A549 (cell line): ENCODE data around the gene CFAP77. TPM values are rescaled to one million over a fixed set of nuclear protein-coding genes. Genes with fewer than 3 reads are reported as not detected.

Experiments
- ATAC-seq, 2 experiments: fragments of 200-7000 bp in 1 of 2; fragments of >200 bp in 1 of 2; cut with Nextera tagmentation in 1 of 2; cut with Tn5 transposase in 1 of 2; 3 replicates each; pipeline versions ENCODE4 v1.8.0 to v1.9.1; 2018 to 2020; ENCODE audit warnings: mild to moderate bottlenecking in 1 of 2, moderate library complexity in 1 of 2
- CTCF ChIA-PET: fragments of 300-600 bp; sonication (Branson Sonifier 250); formaldehyde crosslinking; extraction: SDS; loops from one replicate; lab custom pipeline; 2021; ENCODE audit warnings: antibody characterized with exemption, inconsistent platforms; lab: Yijun Ruan, JAX
- POLR2A ChIA-PET: fragments of 350-600 bp; formaldehyde crosslinking; extraction: SDS; loops from one replicate; lab custom pipeline; 2021; ENCODE audit warnings: antibody characterized with exemption, inconsistent platforms; lab: Yijun Ruan, JAX
- DNase-seq, 2 experiments: peaks; one replicate each; pipeline versions ENCODE4 v3.0.0 to v3.0.0-alpha.2; 2011 to 2016; ENCODE audit warnings: low read depth in 1 of 2, low spot score in 1 of 2
- FAIRE-seq: peaks from 2 replicates; lab custom pipeline; 2011; peaks lifted over from hg19 to GRCh38; lab: Jason Lieb, UNC
- H3K27ac ChIP-seq, 2 experiments: fragments of >200 bp; sonication (Bioruptor Twin); formaldehyde crosslinking; 3 replicates each; pipeline ENCODE4 v1.5.1; 2016 to 2017
- H3K4me1 ChIP-seq: fragments of >200 bp; sonication (Bioruptor Twin); formaldehyde crosslinking; 3 replicates; pipeline ENCODE4 v1.6.1; 2016
- H3K4me2 ChIP-seq: fragments of >200 bp; sonication (Bioruptor Twin); formaldehyde crosslinking; 3 replicates; pipeline ENCODE4 v1.6.1; 2016
- H3K4me3 ChIP-seq: fragments of >200 bp; sonication (Bioruptor Twin); formaldehyde crosslinking; 3 replicates; pipeline ENCODE4 v1.5.1; 2016
- H3K9me3 ChIP-seq: fragments of >200 bp; sonication (Bioruptor Twin); formaldehyde crosslinking; 3 replicates; pipeline ENCODE4 v1.6.1; 2016
- ATOH8 ChIP-seq: fragments of 250-450 bp; sonication (Bioruptor Pico); IDR thresholded peaks from 2 replicates; pipeline ENCODE4 v1.5.0; 2020; ENCODE audit warnings: low read depth, mild to moderate bottlenecking, moderate library complexity
- CBX8 ChIP-seq: fragments of 200-600 bp; sonication (generic); IDR thresholded peaks from 2 replicates; pipeline ENCODE4 v1.6.1; 2016
- CEBPB ChIP-seq, 2 experiments: fragments of >200 bp in 1 of 2; sonication (Bioruptor Twin) in 1 of 2; formaldehyde crosslinking in 1 of 2; IDR thresholded peaks; 2 replicates each; pipeline ENCODE4 v1.6.1; 2012 to 2016
- GATA3 ChIP-seq: IDR thresholded peaks from 2 replicates; pipeline ENCODE4 v1.6.1; 2012; ENCODE audit warnings: borderline replicate concordance
- HDAC2 ChIP-seq: fragments of 200-600 bp; sonication (generic); IDR thresholded peaks from 2 replicates; pipeline ENCODE4 v1.6.1; 2016
- HEYL ChIP-seq: fragments of 250-450 bp; sonication (Bioruptor Pico); IDR thresholded peaks from 2 replicates; pipeline ENCODE4 v1.8.0; 2021; ENCODE audit warnings: mild to moderate bottlenecking, moderate library complexity
- HMGXB4 ChIP-seq: fragments of 250-450 bp; sonication (Bioruptor Pico); IDR thresholded peaks from 2 replicates; pipeline ENCODE4 v1.5.0; 2021; ENCODE audit warnings: mild to moderate bottlenecking, moderate library complexity, borderline replicate concordance
- HOXA7 ChIP-seq: fragments of 250-450 bp; sonication (Bioruptor Pico); IDR thresholded peaks from 2 replicates; pipeline ENCODE4 v1.5.0; 2020; ENCODE audit warnings: mild to moderate bottlenecking, moderate library complexity
- HOXB13 ChIP-seq: fragments of 250-450 bp; sonication (Bioruptor Pico); IDR thresholded peaks from 2 replicates; pipeline ENCODE4 v1.5.0; 2020; ENCODE audit warnings: low read depth, mild to moderate bottlenecking, moderate library complexity
- JUN ChIP-seq, 2 experiments: fragments of >200 bp; sonication (Bioruptor Twin); formaldehyde crosslinking; IDR thresholded peaks; 2 replicates in 1 of 2; 3 replicates in 1 of 2; pipeline ENCODE4 v1.6.1; 2016 to 2017
- MAFK ChIP-seq: fragments of 450-650 bp; IDR thresholded peaks from 2 replicates; pipeline ENCODE4 v1.6.1; 2014; ENCODE audit not compliant: partially characterized antibody
- MAZ ChIP-seq: fragments of 150-350 bp; IDR thresholded peaks from 2 replicates; pipeline ENCODE4 v1.6.1; 2014; ENCODE audit warnings: antibody characterized with exemption, low read depth, low read length, borderline replicate concordance
- NFE2L2 ChIP-seq: fragments of 150-350 bp; conservative IDR thresholded peaks from 2 replicates; pipeline ENCODE4 v1.6.1; 2014; ENCODE audit warnings: low read length
- POLR2A ChIP-seq: IDR thresholded peaks from 2 replicates; pipeline ENCODE4 v1.6.1; 2012; ENCODE audit warnings: mild to moderate bottlenecking, low read length
- RAD21 ChIP-seq, 2 experiments: fragments of >200 bp in 1 of 2; sonication (Bioruptor Twin) in 1 of 2; formaldehyde crosslinking in 1 of 2; IDR thresholded peaks in 1 of 2; conservative IDR thresholded peaks in 1 of 2; 2 replicates in 1 of 2; 3 replicates in 1 of 2; pipeline ENCODE4 v1.6.1; 2012 to 2018; ENCODE audit warnings: inconsistent platforms in 1 of 2
- REST ChIP-seq: fragments of 200-600 bp; sonication (generic); IDR thresholded peaks from 2 replicates; pipeline ENCODE4 v1.6.1; 2016; ENCODE audit warnings: antibody characterized with exemption, mild to moderate bottlenecking, moderate library complexity
- ZC3H11A ChIP-seq: fragments of 450-650 bp; IDR thresholded peaks from 2 replicates; pipeline ENCODE4 v1.6.1; 2014; ENCODE audit warnings: antibody characterized with exemption, mild to moderate bottlenecking
- ZFP36 ChIP-seq: fragments of 450-650 bp; IDR thresholded peaks from 2 replicates; pipeline ENCODE4 v1.6.1; 2014; ENCODE audit warnings: borderline replicate concordance; ENCODE audit not compliant: partially characterized antibody
- ZNF302 ChIP-seq: fragments of 250-450 bp; sonication (Bioruptor Pico); IDR thresholded peaks from 2 replicates; pipeline ENCODE4 v1.9.0; 2021; ENCODE audit warnings: inconsistent platforms, mild to moderate bottlenecking, moderate library complexity
- ZSCAN20 ChIP-seq: fragments of 250-450 bp; sonication (Bioruptor Pico); IDR thresholded peaks from 2 replicates; pipeline ENCODE4 v1.8.0; 2022; ENCODE audit warnings: mild to moderate bottlenecking, moderate library complexity
- WGBS: methylation state at CpG from one replicate; pipeline ENCODE4 v1.1.6; 2017; ENCODE audit errors: missing lambda C conversion rate; 5-methylcytosine and 5-hydroxymethylcytosine counted together
- polyA plus RNA-seq, 4 experiments: library from polyadenylated mRNA; depleted of rRNA in 3 of 4; stranded (reverse); fragments of >200 nt; fragmentation: RNase III in 1 of 4; extraction: RNeasy Plus Mini Kit Qiagen cat#74134 plus additional on column Dnase treatment in 1 of 4; gene quantifications; 2 replicates in 3 of 4; 3 replicates in 1 of 4; pipeline ENCODE4 v1.2.3, GENCODE V29; 2011 to 2017
- TF ChIP-seq, protein P1 (sequence below): fragments of 450-650 bp; IDR thresholded peaks from 2 replicates; pipeline ENCODE4 v1.6.1; 2014; ENCODE audit warnings: antibody characterized with exemption
- TF ChIP-seq, protein P2 (sequence below): IDR thresholded peaks from 2 replicates; pipeline ENCODE4 v1.6.1; 2012
- TF ChIP-seq, protein P3 (sequence below): fragments of >200 bp; sonication (Bioruptor Twin); formaldehyde crosslinking; IDR thresholded peaks from 3 replicates; pipeline ENCODE4 v1.6.1; 2016
- TF ChIP-seq, protein P4 (sequence below): fragments of 150-350 bp; IDR thresholded peaks from 2 replicates; pipeline ENCODE4 v1.6.1; 2014; ENCODE audit warnings: low read depth, mild to moderate bottlenecking, low read length
- TF ChIP-seq, protein P5 (sequence below): fragments of >200 bp; sonication (Bioruptor Twin); formaldehyde crosslinking; IDR thresholded peaks from 2 replicates; pipeline ENCODE4 v1.6.1; 2016

CFAP77 gene
- polyA plus RNA-seq, 2 of the 4 experiments (the other 2 are of a cell fraction), result 0.05 TPM; not detected in 1

- TF ChIP-seq GATA3 (no peak), HDAC2 (no peak), NFE2L2 (no peak), ZFP36 (no peak), CEBPB (IDR thresholded peaks at IDR 0.05) (no peak), HMGXB4 (CRISPR knock-in tag) (no peak), MAFK (no peak), ZNF302 (CRISPR knock-in tag) (no peak), POLR2A (no peak)
- TF ChIP-seq, protein P1, sequence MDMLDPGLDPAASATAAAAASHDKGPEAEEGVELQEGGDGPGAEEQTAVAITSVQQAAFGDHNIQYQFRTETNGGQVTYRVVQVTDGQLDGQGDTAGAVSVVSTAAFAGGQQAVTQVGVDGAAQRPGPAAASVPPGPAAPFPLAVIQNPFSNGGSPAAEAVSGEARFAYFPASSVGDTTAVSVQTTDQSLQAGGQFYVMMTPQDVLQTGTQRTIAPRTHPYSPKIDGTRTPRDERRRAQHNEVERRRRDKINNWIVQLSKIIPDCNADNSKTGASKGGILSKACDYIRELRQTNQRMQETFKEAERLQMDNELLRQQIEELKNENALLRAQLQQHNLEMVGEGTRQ, result no peak
- CTCF ChIA-PET, result interaction anchor here (1.3 to 1.5 kb wide), 2 partner anchors 8 to 10 kb away, joined by 3 to 4 read pairs; no protein-coding TSS in a partner anchor
- ATAC-seq (no peak), FAIRE-seq (no peak), DNase-seq (no peak)
- POLR2A ChIA-PET, result interaction anchor here (0.5 kb wide), 1 partner anchor 445 kb away, joined by 4 read pairs; no protein-coding TSS in a partner anchor
- no peak overlapping the region for H3K4me2 ChIP-seq
- H3K9me3 ChIP-seq, result no peaks in the 10 kb centered on the region
- no peak overlapping the region for H3K4me3 ChIP-seq
- 47% methylated on average over 4 of the region's 4 CpGs for WGBS
- no peaks in the 10 kb centered on the region for H3K4me1 ChIP-seq
- no peak overlapping the region for H3K27ac ChIP-seq
These were observed 37.9 kb downstream of the CFAP77 start for GRCh38 chr9:132447902-132448301.

GRCh38 chr9:132451276-132451675, 41.3 kb downstream of the CFAP77 start:
- WGBS, result 63% methylated on average over 10 of the region's 10 CpGs
- CTCF ChIA-PET, result no interaction called here
- no peak for FAIRE-seq
- TF ChIP-seq HOXB13 (CRISPR knock-in tag) (no peak), ZC3H11A (no peak), CEBPB (IDR thresholded peaks at IDR 0.05) (no peak), ATOH8 (CRISPR knock-in tag) (no peak), HEYL (no peak), POLR2A (no peak), HOXA7 (CRISPR knock-in tag) (no peak), GATA3 (no peak), ZSCAN20 (no peak), REST (no peak), MAZ (no peak), MAFK (no peak), CBX8 (no peak), JUN (IDR thresholded peaks at IDR 0.05) (no peak), ZNF302 (CRISPR knock-in tag) (no peak), RAD21 (conservative IDR thresholded peaks at IDR 0.05 in 1 of 2, IDR thresholded peaks at IDR 0.05 in 1 of 2) (no peak)
- TF ChIP-seq, protein P2, sequence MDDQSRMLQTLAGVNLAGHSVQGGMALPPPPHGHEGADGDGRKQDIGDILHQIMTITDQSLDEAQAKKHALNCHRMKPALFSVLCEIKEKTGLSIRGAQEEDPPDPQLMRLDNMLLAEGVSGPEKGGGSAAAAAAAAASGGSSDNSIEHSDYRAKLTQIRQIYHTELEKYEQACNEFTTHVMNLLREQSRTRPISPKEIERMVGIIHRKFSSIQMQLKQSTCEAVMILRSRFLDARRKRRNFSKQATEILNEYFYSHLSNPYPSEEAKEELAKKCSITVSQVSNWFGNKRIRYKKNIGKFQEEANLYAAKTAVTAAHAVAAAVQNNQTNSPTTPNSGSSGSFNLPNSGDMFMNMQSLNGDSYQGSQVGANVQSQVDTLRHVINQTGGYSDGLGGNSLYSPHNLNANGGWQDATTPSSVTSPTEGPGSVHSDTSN, result no peak
- TF ChIP-seq, protein P3, sequence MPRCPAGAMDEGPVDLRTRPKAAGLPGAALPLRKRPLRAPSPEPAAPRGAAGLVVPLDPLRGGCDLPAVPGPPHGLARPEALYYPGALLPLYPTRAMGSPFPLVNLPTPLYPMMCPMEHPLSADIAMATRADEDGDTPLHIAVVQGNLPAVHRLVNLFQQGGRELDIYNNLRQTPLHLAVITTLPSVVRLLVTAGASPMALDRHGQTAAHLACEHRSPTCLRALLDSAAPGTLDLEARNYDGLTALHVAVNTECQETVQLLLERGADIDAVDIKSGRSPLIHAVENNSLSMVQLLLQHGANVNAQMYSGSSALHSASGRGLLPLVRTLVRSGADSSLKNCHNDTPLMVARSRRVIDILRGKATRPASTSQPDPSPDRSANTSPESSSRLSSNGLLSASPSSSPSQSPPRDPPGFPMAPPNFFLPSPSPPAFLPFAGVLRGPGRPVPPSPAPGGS, result no peak
- TF ChIP-seq, protein P4, sequence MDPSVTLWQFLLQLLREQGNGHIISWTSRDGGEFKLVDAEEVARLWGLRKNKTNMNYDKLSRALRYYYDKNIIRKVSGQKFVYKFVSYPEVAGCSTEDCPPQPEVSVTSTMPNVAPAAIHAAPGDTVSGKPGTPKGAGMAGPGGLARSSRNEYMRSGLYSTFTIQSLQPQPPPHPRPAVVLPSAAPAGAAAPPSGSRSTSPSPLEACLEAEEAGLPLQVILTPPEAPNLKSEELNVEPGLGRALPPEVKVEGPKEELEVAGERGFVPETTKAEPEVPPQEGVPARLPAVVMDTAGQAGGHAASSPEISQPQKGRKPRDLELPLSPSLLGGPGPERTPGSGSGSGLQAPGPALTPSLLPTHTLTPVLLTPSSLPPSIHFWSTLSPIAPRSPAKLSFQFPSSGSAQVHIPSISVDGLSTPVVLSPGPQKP, result no peak
- TF ChIP-seq, protein P5, sequence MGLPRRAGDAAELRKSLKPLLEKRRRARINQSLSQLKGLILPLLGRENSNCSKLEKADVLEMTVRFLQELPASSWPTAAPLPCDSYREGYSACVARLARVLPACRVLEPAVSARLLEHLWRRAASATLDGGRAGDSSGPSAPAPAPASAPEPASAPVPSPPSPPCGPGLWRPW, result no peak
- POLR2A ChIA-PET, result no interaction called here
- ATAC-seq, result no peak
- Histone ChIP-seq H3K9me3 (no peaks in the 10 kb centered on the region), H3K4me1 (no peaks in the 10 kb centered on the region), H3K4me3 (no peak overlapping the region), H3K4me2 (no peak overlapping the region), H3K27ac (no peak overlapping the region)
- no peak for DNase-seq
